ENCODE data around the gene TFPI. TPM values are rescaled to one million over a fixed set of nuclear protein-coding genes. Genes with fewer than 3 reads are reported as not detected.
"Not testable (repeated sequence)": the region's sequence is repeated elsewhere in the genome, so short reads cannot be mapped to it uniquely, and the experiment has no call there.

Gene TFPI
- polyA plus RNA-seq, 4 donors: 36.2 to 83.4 (median 49.1) TPM

DNA sequence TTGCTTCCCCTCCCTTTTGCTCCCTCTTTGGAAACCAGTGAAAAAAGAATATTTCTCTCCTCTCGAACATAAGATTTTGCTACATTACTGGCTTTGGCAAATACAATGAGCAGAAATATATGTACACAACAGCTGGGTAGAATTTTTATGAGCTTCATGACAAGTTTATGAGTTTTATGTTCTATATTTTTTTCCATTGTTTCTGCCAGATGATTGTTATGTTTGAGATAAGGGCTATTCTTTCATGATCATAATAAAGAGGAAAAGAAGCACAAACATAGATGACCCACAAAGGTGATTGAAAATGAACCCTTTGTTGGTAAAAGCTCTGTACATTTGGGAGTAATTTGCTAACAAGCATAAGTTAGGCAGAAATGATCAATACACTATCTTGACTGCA is 14.8 kb upstream of the TFPI start:
- no peak for DNase-seq
- H3K9me3 ChIP-seq (ENCODE audit: control insufficient read depth in 2 of 2, insufficient read depth in 1 of 2, low read depth in 1 of 2, low read length in 1 of 2): no peaks in the 10 kb centered on the region
- no peaks in the 10 kb centered on the region for H3K36me3 ChIP-seq (ENCODE audit: control insufficient read depth in 3 of 3, insufficient read depth in 2 of 3, low read depth in 1 of 3, low read length in 3 of 3)
- no peak for FAIRE-seq
- H3K4me3 ChIP-seq (ENCODE audit: low read depth in 1 of 3, low read length in 3 of 3): no peak overlapping the region
- WGBS, 3 donors: 64 to 75% (median 69%) methylated on average over 1 of the region's 1 CpG
- no peaks in the 10 kb centered on the region for H3K4me1 ChIP-seq (ENCODE audit: control insufficient read depth in 3 of 3, insufficient read depth in 2 of 3, low read depth in 1 of 3, low read length in 2 of 3)
- no peaks in the 10 kb centered on the region for H3K27me3 ChIP-seq (ENCODE audit: control insufficient read depth in 3 of 3, insufficient read depth in 3 of 3, low read length in 3 of 3)
- no peak overlapping the region for H3K27ac ChIP-seq (ENCODE audit: low read depth in 1 of 3, low read length in 2 of 3)

DNA sequence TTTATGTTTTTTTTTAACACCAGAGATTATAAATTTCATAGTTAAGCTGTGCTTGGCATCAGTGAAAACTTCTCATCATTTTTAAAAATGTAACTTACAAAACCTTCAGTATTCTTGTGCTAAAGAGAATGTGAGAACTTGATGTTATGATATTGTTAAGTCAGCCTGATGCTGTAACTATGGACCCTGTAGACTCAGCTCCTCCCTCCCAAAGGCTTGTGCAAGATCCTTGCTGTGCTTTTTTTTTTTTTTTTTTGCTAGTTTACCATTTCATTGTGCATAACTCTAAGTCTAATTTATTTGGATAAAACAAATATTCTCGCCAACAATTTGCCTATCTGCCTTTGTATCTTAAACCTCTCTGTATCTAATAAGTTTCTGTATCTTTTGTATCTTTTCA is 12.9 kb upstream of the TFPI start:
- no peaks in the 10 kb centered on the region for H3K9me3 ChIP-seq (ENCODE audit: control insufficient read depth in 2 of 2, insufficient read depth in 1 of 2, low read depth in 1 of 2, low read length in 1 of 2)
- no peak overlapping the region for H3K27ac ChIP-seq (ENCODE audit: low read depth in 1 of 3, low read length in 2 of 3)
- no peak overlapping the region for H3K4me3 ChIP-seq (ENCODE audit: low read depth in 1 of 3, low read length in 3 of 3)
- DNase-seq: peak in 1 of 2 donors; percentile 26
- no peaks in the 10 kb centered on the region for H3K36me3 ChIP-seq (ENCODE audit: control insufficient read depth in 3 of 3, insufficient read depth in 2 of 3, low read depth in 1 of 3, low read length in 3 of 3)
- H3K4me1 ChIP-seq (ENCODE audit: control insufficient read depth in 3 of 3, insufficient read depth in 2 of 3, low read depth in 1 of 3, low read length in 2 of 3): no peaks in the 10 kb centered on the region
- WGBS, 3 donors: 72 to 93% (median 79%) methylated on average over 1 of the region's 1 CpG
- no peaks in the 10 kb centered on the region for H3K27me3 ChIP-seq (ENCODE audit: control insufficient read depth in 3 of 3, insufficient read depth in 3 of 3, low read length in 3 of 3)
- FAIRE-seq: no peak

DNA sequence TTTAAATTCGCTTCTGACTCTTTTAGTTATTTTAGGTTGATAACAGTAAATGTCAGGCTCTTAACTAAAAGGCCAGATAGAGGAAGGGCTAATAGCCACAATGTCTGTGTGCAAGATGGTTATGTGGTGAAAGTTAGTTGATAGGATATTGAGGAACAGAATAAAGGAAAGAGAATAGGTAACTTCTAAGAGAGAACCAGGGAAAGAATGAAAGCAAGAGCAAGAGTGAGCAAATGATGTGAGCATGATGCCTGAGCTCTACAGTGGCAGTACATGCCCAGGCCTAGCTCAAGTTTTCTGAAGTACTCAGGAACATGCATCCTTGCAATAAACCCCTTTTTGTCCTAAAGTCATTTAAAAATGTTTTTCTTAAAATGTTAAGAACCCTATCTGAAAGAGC is 12.5 kb upstream of the TFPI start:
- WGBS, 3 donors: 77 to 88% (median 79%) methylated on average over 1 of the region's 1 CpG
- FAIRE-seq: no peak

DNA sequence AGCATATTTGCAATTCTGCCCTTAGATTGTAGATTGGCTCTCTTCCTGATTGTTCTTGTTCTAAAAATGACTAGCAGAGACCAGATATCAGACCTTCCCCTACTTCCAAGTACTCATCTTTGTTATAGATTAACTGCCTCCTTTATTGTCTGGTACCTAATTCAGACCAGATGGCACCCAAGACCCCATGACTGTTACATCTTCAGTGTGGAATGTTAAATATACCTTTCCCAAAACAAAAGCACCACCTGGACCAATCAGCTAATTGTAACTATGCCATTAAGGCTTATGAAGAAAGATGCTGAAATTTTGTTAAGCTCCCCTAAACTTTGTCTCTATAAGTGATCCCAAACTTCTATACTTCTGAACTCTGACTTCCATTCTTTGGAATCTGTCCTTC is 12.0 kb upstream of the TFPI start:
- Histone ChIP-seq H3K9me3 (ENCODE audit: control insufficient read depth in 2 of 2, insufficient read depth in 1 of 2, low read depth in 1 of 2, low read length in 1 of 2) (no peaks in the 10 kb centered on the region), H3K36me3 (ENCODE audit: control insufficient read depth in 3 of 3, insufficient read depth in 2 of 3, low read depth in 1 of 3, low read length in 3 of 3) (no peaks in the 10 kb centered on the region), H3K27ac (ENCODE audit: low read depth in 1 of 3, low read length in 2 of 3) (no peak overlapping the region), H3K4me3 (ENCODE audit: low read depth in 1 of 3, low read length in 3 of 3) (no peak overlapping the region), H3K4me1 (ENCODE audit: control insufficient read depth in 3 of 3, insufficient read depth in 2 of 3, low read depth in 1 of 3, low read length in 2 of 3) (no peaks in the 10 kb centered on the region), H3K27me3 (ENCODE audit: control insufficient read depth in 3 of 3, insufficient read depth in 3 of 3, low read length in 3 of 3) (no peaks in the 10 kb centered on the region)
- FAIRE-seq (no peak), DNase-seq (no peak)

More for the DNA sequence above, 12.5 kb upstream of the TFPI start:
- H3K36me3 ChIP-seq (ENCODE audit: control insufficient read depth in 3 of 3, insufficient read depth in 2 of 3, low read depth in 1 of 3, low read length in 3 of 3): no peaks in the 10 kb centered on the region
- no peak for DNase-seq
- H3K27ac ChIP-seq (ENCODE audit: low read depth in 1 of 3, low read length in 2 of 3): no peak overlapping the region
- H3K27me3 ChIP-seq (ENCODE audit: control insufficient read depth in 3 of 3, insufficient read depth in 3 of 3, low read length in 3 of 3): no peaks in the 10 kb centered on the region
- H3K9me3 ChIP-seq (ENCODE audit: control insufficient read depth in 2 of 2, insufficient read depth in 1 of 2, low read depth in 1 of 2, low read length in 1 of 2): no peaks in the 10 kb centered on the region
- H3K4me1 ChIP-seq (ENCODE audit: control insufficient read depth in 3 of 3, insufficient read depth in 2 of 3, low read depth in 1 of 3, low read length in 2 of 3): no peaks in the 10 kb centered on the region
- H3K4me3 ChIP-seq (ENCODE audit: low read depth in 1 of 3, low read length in 3 of 3): no peak overlapping the region

DNA sequence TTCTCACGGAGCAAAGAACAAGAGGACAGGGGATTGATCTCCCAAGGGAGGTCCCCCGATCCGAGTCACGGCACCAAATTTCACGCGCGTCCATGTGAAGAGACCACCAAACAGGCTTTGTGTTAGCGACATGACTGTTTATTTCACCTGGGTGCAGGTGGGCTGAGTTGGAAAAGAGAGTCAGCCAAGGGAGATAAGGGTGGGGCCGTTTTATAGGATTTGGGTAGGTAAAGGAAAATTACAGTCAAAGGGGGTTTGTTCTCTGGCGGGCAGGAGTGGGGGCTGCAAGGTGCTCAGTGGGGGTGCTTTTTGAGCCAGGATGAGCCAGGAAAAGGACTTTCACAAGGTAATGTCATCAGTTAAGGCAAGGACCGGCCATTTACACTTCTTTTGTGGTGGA is 11.4 kb upstream of the TFPI start:
- FAIRE-seq; H3K9me3 ChIP-seq (ENCODE audit: control insufficient read depth in 2 of 2, insufficient read depth in 1 of 2, low read depth in 1 of 2, low read length in 1 of 2); H3K4me3 ChIP-seq (ENCODE audit: low read depth in 1 of 3, low read length in 3 of 3); H3K36me3 ChIP-seq (ENCODE audit: control insufficient read depth in 3 of 3, insufficient read depth in 2 of 3, low read depth in 1 of 3, low read length in 3 of 3); DNase-seq; H3K4me1 ChIP-seq (ENCODE audit: control insufficient read depth in 3 of 3, insufficient read depth in 2 of 3, low read depth in 1 of 3, low read length in 2 of 3); H3K27ac ChIP-seq (ENCODE audit: low read depth in 1 of 3, low read length in 2 of 3); H3K27me3 ChIP-seq (ENCODE audit: control insufficient read depth in 3 of 3, insufficient read depth in 3 of 3, low read length in 3 of 3): not testable (repeated sequence)
- 89 to 95% (median 93%) methylated on average over 8 to 10 of the region's 11 CpGs for WGBS, 3 donors

DNA sequence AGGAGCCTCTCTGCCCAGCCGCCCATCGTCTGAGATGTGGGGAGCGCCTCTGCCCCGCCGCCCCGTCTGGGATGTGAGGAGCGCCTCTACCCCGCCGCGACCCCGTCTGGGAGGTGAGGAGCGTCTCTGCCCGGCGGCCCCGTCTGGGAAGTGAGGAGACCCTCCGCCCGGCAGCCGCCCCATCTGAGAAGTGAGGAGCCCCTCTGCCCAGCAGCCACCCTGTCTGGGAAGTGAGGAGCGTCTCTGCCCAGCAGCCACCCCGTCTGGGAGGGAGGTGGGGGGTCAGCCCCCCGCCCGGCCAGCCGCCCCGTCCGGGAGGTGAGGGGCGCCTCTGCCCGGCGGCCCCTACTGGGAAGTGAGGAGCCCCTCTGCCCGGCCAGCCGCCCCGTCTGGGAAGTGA is 2.3 kb upstream of the TFPI start:
- 94 to 99% (median 95%) methylated on average over 13 to 31 of the region's 31 CpGs for WGBS, 3 donors
- H3K4me1 ChIP-seq (ENCODE audit: control insufficient read depth in 3 of 3, insufficient read depth in 2 of 3, low read depth in 1 of 3, low read length in 2 of 3); H3K4me3 ChIP-seq (ENCODE audit: low read depth in 1 of 3, low read length in 3 of 3); H3K27me3 ChIP-seq (ENCODE audit: control insufficient read depth in 3 of 3, insufficient read depth in 3 of 3, low read length in 3 of 3); DNase-seq; H3K9me3 ChIP-seq (ENCODE audit: control insufficient read depth in 2 of 2, insufficient read depth in 1 of 2, low read depth in 1 of 2, low read length in 1 of 2); H3K27ac ChIP-seq (ENCODE audit: low read depth in 1 of 3, low read length in 2 of 3); H3K36me3 ChIP-seq (ENCODE audit: control insufficient read depth in 3 of 3, insufficient read depth in 2 of 3, low read depth in 1 of 3, low read length in 3 of 3); FAIRE-seq: not testable (repeated sequence)

DNA sequence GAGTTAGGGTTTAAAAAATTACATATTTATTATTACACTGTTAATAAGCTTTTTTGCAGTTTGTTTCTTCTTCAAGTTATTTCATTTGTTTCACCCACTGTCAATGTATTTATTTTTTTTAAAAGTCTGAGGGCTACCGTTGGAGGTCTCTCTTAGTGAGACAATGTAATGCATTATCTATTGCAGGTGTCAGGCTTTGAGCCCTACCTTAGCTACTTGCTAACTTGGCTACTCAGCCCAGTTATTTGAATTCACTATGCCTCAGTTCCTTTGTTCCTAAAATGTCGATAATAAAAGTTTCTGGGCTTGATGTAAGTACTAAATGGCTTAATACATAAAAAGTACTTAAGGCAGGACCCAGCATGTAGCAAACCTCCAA is 458 bp upstream of the TFPI start:
- H3K4me3 ChIP-seq (ENCODE audit: low read depth in 1 of 3, low read length in 3 of 3): no peak overlapping the region
- no peaks in the 10 kb centered on the region for H3K36me3 ChIP-seq (ENCODE audit: control insufficient read depth in 3 of 3, insufficient read depth in 2 of 3, low read depth in 1 of 3, low read length in 3 of 3)
- H3K27ac ChIP-seq (ENCODE audit: low read depth in 1 of 3, low read length in 2 of 3): peak overlapping the region in 1 of 3 donors; percentile 67
- peaks cover 2 to 19% (median 3%) of the 10 kb centered on the region in 3 donors for H3K4me1 ChIP-seq (ENCODE audit: control insufficient read depth in 3 of 3, insufficient read depth in 2 of 3, low read depth in 1 of 3, low read length in 2 of 3)
- FAIRE-seq (no peak), DNase-seq (no peak)
- WGBS, 3 donors: 32 to 39% (median 37%) methylated on average over 2 of the region's 2 CpGs
- no peaks in the 10 kb centered on the region for H3K27me3 ChIP-seq (ENCODE audit: control insufficient read depth in 3 of 3, insufficient read depth in 3 of 3, low read length in 3 of 3)
- H3K9me3 ChIP-seq (ENCODE audit: control insufficient read depth in 2 of 2, insufficient read depth in 1 of 2, low read depth in 1 of 2, low read length in 1 of 2): peaks cover 0 to 3% of the 10 kb centered on the region in 2 donors

DNA sequence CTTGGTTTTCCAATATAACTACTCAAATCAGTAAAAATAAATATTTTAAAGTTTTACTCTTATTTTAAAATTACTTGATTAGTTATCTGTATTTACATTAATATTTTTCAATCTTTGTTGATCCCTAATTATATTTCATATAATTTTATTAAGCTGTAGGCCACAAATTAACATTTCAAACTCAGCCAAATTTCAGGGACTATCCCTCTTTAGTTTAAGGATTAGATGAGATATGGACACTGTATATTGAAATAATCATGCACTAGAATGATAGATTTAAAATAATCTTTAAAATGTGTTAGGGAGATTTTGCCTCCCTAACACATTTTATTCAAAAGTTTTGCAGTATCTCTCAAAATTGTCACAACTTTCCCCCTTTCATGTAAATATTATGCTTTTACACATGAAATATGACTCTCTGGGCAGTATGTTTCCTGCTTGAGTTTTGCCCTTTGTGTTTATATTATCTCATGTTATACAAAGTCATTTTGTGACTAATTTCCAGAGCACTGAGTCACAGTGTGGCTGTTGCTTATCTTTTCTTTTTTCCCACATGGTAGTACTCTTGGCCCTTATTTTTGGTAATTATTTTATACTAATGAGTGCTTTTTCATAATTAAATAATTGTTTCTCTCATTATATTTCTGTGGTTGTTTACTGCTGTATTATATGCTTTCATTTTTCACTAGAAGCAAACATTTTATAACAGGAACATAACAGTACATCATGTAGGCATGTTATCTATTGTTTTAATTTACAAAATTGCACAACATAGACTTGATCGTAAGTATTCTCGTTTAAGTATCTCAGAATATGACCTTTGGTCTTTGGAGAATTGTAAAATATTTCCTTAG is 1.2 kb downstream of the TFPI start:
- no peaks in the 10 kb centered on the region for H3K27me3 ChIP-seq (ENCODE audit: control insufficient read depth in 3 of 3, insufficient read depth in 3 of 3, low read length in 3 of 3)
- H3K27ac ChIP-seq (ENCODE audit: low read depth in 1 of 3, low read length in 2 of 3): peak overlapping the region in 1 of 3 donors; percentile 67
- peaks cover 0 to 3% of the 10 kb centered on the region in 2 donors for H3K9me3 ChIP-seq (ENCODE audit: control insufficient read depth in 2 of 2, insufficient read depth in 1 of 2, low read depth in 1 of 2, low read length in 1 of 2)
- WGBS, 3 donors: 3 to 9% (median 4%) methylated on average over 2 of the region's 2 CpGs
- peaks cover 2 to 19% (median 3%) of the 10 kb centered on the region in 3 donors for H3K4me1 ChIP-seq (ENCODE audit: control insufficient read depth in 3 of 3, insufficient read depth in 2 of 3, low read depth in 1 of 3, low read length in 2 of 3)
- no peaks in the 10 kb centered on the region for H3K36me3 ChIP-seq (ENCODE audit: control insufficient read depth in 3 of 3, insufficient read depth in 2 of 3, low read depth in 1 of 3, low read length in 3 of 3)
- peak overlapping the region in 1 of 3 donors; percentile 9 for H3K4me3 ChIP-seq (ENCODE audit: low read depth in 1 of 3, low read length in 3 of 3)
- DNase-seq: peak; percentile 56 to 82
- peak; percentile 94 for FAIRE-seq

DNA sequence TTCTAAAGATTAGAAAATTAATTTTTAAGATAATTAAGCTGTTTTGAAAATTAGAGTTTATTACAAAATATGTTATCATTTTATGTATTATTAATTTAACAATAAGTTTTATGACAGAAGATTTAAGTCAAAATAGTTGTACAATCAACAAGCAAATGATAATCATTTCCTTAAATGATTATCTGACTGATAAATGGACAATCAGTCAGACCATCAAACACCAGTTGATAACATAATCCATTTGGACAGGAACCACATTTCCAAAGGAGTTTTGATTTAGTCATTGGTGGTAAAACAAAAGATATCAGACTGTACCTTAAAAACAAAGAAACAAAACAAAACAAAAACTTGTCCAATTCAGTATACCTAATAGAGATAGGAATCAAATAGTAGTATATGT is 1.9 kb downstream of the TFPI start:
- no peak for DNase-seq
- Histone ChIP-seq H3K27me3 (ENCODE audit: control insufficient read depth in 3 of 3, insufficient read depth in 3 of 3, low read length in 3 of 3) (no peaks in the 10 kb centered on the region), H3K36me3 (ENCODE audit: control insufficient read depth in 3 of 3, insufficient read depth in 2 of 3, low read depth in 1 of 3, low read length in 3 of 3) (no peaks in the 10 kb centered on the region), H3K4me3 (ENCODE audit: low read depth in 1 of 3, low read length in 3 of 3) (peak overlapping the region in 1 of 3 donors; percentile 28), H3K27ac (ENCODE audit: low read depth in 1 of 3, low read length in 2 of 3) (peak overlapping the region in 1 of 3 donors; percentile 67), H3K4me1 (ENCODE audit: control insufficient read depth in 3 of 3, insufficient read depth in 2 of 3, low read depth in 1 of 3, low read length in 2 of 3) (peaks cover 2 to 19% (median 3%) of the 10 kb centered on the region in 3 donors), H3K9me3 (ENCODE audit: control insufficient read depth in 2 of 2, insufficient read depth in 1 of 2, low read depth in 1 of 2, low read length in 1 of 2) (peaks cover 0 to 3% of the 10 kb centered on the region in 2 donors)
- peak; percentile 15 for FAIRE-seq
